DOHH2 (cell line): ENCODE results near the gene ALG11.
"Not testable (repeated sequence)": the region's sequence is repeated elsewhere in the genome, so short reads cannot be mapped to it uniquely, and the experiment has no call there.

Experiments
- CTCF ChIP-seq: fragments of 200-600 bp; sonication (generic); IDR thresholded peaks from one replicate; pipeline ENCODE4 v1.5.1; 2014; ENCODE audit warnings: antibody characterized with exemption, mild to moderate bottlenecking, low read depth, low read length; ENCODE audit not compliant: poor library complexity, severe bottlenecking
- EZH2phosphoT487 ChIP-seq: fragments of 200-600 bp; sonication (generic); IDR thresholded peaks from 2 replicates; pipeline ENCODE4 v1.6.1; 2017; ENCODE audit warnings: borderline replicate concordance, mild to moderate bottlenecking, antibody characterized with exemption, low read length, moderate library complexity, mixed read lengths

DNA sequence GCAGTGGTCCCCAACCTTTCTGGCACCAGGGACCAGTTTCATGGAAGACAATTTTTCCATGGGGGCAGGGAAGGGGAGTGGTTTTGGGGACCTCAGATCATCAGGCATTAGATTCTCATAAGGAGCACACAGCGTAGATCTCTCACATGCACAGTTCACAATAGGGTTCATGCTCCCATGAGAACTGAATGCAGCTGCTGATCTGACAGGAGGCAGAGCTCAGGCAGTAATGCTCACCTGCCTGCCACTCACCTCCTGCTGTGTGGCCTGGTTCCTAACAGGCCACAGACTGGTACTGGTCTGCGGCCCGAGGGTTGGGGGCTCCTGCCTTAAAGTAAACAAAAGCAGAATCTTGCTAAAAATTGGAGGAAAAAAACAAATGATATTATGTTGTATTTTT lies 48.9 kb downstream of the ALG11 start:
- TF ChIP-seq CTCF, EZH2phosphoT487: not testable (repeated sequence)
